ENCODE measurements around the gene TPPP3.

The TPPP3 gene

GRCh38 chr16:67419931-67420330, 26.6 kb upstream of the TPPP3 start:
- TF ChIP-seq, protein P1, sequence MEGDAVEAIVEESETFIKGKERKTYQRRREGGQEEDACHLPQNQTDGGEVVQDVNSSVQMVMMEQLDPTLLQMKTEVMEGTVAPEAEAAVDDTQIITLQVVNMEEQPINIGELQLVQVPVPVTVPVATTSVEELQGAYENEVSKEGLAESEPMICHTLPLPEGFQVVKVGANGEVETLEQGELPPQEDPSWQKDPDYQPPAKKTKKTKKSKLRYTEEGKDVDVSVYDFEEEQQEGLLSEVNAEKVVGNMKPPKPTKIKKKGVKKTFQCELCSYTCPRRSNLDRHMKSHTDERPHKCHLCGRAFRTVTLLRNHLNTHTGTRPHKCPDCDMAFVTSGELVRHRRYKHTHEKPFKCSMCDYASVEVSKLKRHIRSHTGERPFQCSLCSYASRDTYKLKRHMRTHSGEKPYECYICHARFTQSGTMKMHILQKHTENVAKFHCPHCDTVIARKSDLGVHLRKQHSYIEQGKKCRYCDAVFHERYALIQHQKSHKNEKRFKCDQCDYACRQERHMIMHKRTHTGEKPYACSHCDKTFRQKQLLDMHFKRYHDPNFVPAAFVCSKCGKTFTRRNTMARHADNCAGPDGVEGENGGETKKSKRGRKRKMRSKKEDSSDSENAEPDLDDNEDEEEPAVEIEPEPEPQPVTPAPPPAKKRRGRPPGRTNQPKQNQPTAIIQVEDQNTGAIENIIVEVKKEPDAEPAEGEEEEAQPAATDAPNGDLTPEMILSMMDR (IDR thresholded peaks at IDR 0.05; ENCODE audit: low read depth, low read length): no peak
- H3K4me3 ChIP-seq (ENCODE audit: low read depth, low read length): no peak overlapping the region

DNA sequence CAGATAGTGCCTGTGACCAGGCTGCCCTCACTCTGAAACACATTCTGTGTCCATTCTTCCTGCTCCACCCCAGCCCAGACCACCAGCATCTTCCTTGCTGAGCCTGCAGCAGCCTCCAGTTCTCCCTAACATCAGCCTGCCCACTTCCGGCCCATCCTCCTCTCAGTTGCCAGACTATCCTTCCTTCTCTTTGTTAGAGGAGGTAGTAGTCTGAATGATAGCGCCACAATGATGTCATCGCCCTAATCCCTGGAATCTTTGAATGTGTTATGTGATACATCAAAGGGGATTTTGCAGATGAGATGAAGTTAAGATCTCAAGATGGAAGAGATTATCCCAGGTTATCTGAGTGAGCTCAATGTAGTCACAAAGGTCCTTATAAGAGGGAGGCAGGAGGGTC, 26.2 kb upstream of the TPPP3 start:
- no peak overlapping the region for H3K4me3 ChIP-seq (ENCODE audit: low read depth, low read length)
- TF ChIP-seq, protein P1 (IDR thresholded peaks at IDR 0.05; ENCODE audit: low read depth, low read length): no peak

DNA sequence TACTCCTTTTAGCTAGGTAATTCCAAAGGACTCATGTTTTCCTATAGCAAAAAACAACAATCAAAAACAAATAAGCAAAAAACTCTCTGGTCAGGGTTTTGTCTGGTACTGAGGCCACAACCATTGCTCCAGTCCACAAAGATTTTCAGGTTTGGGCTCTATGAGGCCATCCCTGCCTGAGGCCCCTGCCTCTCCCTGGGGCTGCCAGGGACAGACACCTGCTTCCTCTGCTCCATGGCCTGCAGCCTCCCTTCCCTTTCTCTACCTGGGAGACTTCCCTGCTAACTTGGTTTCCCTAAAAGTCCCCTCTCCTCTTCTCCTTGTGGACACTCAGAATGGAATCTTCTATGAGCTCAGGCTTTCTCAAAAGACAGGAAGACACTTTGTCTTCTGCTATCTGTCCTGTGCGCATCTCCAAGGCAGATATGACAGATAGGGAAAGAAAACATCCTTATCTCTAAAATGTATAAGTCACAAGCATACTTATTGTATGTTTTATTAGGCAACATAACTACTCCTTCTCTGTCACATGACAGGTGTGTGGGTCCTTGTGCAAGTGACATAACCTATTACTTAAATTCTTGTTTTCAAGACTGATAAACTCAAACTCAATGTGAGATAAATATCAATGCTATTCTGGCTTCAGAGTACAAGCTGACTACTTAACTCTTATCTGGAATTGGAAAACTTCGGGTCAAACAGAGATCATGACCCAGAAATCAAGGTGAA, 24.2 kb upstream of the TPPP3 start:
- TF ChIP-seq, protein P1 (IDR thresholded peaks at IDR 0.05; ENCODE audit: low read depth, low read length): no peak
- no peak overlapping the region for H3K4me3 ChIP-seq (ENCODE audit: low read depth, low read length)

- TF ChIP-seq, protein P1 (IDR thresholded peaks at IDR 0.05; ENCODE audit: low read depth, low read length): peak; percentile 32; the same call in 1 of the 2 replicates
- H3K4me3 ChIP-seq (ENCODE audit: low read depth, low read length): peak within 1 kb of the TSS; percentile 72
These were observed 22.8 kb upstream of the TPPP3 start, which contains the start of gene ZDHHC1 for GRCh38 chr16:67415872-67416793. Gene ZDHHC1, minus strand, starts transcription at chr16:67416477. Its CDS starts 8,702 bp downstream, at chr16:67407775.

- peak overlapping the region; percentile 72 for H3K4me3 ChIP-seq (ENCODE audit: low read depth, low read length)
These were observed 22.1 kb upstream of the TPPP3 start for GRCh38 chr16:67415421-67415820.

- TF ChIP-seq, protein P1 (IDR thresholded peaks at IDR 0.05; ENCODE audit: low read depth, low read length): no peak
- H3K4me3 ChIP-seq (ENCODE audit: low read depth, low read length): no peak overlapping the region
These were observed 20.9 kb upstream of the TPPP3 start for GRCh38 chr16:67413978-67414911.

DNA sequence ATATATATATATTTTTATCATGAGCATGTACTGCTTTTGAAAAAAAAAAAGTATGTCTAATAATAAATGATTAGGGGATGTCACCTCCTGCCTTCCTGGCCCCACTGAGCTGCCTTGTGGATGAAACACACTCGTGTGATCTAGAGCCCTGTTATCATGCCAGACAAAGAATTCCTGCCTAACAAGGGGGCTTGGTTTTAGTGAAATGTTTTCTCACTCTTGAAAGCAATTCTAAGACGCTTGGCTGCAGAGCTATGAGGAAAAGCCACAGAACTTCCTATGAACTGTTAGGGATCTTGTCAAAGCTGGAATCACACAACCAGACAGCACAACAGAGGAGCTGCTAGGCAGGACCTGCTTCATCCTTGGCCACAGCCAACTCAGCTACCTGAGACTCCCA, 19.0 kb upstream of the TPPP3 start:
- TF ChIP-seq, protein P1 (IDR thresholded peaks at IDR 0.05; ENCODE audit: low read depth, low read length): no peak

More for the DNA sequence above, 19.0 kb upstream of the TPPP3 start:
- no peak overlapping the region for H3K4me3 ChIP-seq (ENCODE audit: low read depth, low read length)
